ENCODE measurements around the gene C2orf81. TPM values are rescaled to one million over a fixed set of nuclear protein-coding genes. Genes with fewer than 3 reads are reported as not detected.
"Not testable (repeated sequence)": the region's sequence is repeated elsewhere in the genome, so short reads cannot be mapped to it uniquely, and the experiment has no call there.

The C2orf81 gene
- 1 to 10 TPM in 1 of 2 donors, under 1 TPM in 1; 0.49 to 1.7 TPM for total RNA-seq
- long read RNA-seq, partial matches to known transcripts, result 0 of 1 reads
- long read RNA-seq, other reads (novel, unspliced or antisense), result 0 of 1 reads

DNA sequence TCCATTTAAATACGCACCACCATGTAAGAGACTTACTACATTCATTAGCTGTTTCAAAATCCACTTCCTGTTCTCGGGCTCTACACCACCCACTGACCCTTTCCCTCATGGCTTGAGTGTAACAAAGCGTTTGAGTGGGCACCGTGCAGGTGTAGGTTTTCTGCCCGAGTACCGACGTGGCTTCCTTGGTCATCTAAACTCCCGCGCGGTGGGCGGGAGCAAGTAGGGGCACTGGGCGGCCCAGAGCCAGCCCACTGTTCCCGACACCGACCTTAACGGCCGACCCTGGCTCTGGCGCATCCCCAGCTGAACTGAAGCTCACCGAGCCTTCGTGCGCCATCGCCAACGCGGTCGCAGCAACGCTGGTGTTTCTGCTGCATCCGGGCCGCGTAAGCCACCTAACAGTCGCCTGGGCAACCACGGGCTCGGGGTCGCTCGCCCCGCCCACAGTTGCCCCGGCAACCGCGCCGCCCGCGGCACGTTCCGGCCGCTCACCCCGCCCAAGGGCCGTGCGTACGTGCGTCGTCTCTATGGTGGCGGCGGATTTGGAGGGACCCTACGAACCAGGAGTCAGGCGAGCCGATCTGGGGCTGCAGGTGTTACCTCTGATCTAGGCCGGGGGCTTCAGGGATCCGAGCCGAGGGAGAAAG, at the start of gene C2orf81, which contains the start of gene WDR54:
Gene C2orf81, minus strand, starts transcription at position 399 of the 650 bp plus-strand sequence. Its CDS starts 59 bp downstream, at position 340.
Gene WDR54, plus strand, starts transcription at position 510 of the 650 bp plus-strand sequence. CDS start 424 bp downstream, outside the sequence.
- ATAC-seq (peak; percentile 85), DNase-seq (peak; percentile 82 to 92)
- intact Hi-C loops (cut with DNase I, micrococcal nuclease), result no loop called here

DNA sequence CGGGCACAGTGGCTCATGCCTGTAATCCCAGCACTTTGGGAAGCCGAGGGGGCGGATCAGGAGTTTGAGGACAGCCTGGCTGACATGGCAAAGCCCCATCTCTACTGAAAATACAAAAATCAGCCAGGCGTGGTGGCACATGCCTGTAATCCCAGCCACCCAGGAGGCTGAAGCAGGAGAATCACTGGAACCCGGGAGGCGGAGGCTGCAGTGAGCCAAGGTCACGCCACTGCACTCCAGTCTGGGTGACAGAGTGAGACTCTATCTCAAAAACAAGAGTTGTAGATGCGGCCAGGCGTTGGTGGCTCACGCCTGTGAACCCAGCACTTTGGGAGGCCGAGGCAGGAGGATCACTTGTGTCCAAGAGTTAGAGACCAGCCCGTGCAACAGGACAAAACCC, 49.3 kb upstream of the C2orf81 start:
- ATAC-seq; intact Hi-C loops (cut with DNase I, micrococcal nuclease); DNase-seq: not testable (repeated sequence)

DNA sequence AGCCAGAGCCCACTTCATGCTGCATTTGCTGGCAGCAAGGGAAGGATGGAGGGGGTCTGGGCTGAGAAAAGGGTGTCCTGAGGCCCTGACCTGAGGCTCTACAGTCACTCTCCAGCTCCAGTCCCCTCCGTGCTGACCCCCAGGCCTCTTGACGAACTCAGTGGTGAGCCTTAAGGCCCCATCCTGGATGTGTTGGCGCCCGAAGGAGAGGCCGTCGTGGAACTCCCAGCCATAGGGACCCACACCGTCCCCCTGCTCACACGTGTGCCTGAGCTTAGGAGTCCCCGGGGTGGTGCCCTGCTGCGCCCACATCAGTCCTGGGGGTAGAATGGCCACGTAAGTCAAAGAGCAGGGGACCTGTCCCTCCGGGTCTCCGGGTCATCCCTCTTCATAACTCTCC, 43.0 kb upstream of the C2orf81 start:
- DNase-seq (no peak), ATAC-seq (peak; percentile 18)
- intact Hi-C loops (cut with DNase I, micrococcal nuclease), result no loop called here

DNA sequence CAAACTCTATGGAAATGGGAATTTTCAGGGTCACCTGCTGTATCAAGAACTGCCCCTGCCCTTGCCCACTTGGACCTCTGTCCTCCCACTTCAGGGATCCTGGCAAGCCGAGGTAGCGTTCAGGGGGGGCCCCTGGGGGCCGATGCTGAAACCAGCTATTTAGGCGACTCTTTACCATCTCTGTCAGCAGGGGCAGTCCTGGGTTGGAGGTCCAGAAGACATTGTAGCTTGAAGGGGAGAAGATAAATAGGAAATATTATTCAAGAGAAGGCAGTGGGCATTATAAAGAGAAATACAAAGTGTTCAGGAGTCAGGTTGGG, 41.3 kb upstream of the C2orf81 start:
- no peak for DNase-seq
- no peak for ATAC-seq
- intact Hi-C loops (cut with DNase I, micrococcal nuclease), result no loop called here

DNA sequence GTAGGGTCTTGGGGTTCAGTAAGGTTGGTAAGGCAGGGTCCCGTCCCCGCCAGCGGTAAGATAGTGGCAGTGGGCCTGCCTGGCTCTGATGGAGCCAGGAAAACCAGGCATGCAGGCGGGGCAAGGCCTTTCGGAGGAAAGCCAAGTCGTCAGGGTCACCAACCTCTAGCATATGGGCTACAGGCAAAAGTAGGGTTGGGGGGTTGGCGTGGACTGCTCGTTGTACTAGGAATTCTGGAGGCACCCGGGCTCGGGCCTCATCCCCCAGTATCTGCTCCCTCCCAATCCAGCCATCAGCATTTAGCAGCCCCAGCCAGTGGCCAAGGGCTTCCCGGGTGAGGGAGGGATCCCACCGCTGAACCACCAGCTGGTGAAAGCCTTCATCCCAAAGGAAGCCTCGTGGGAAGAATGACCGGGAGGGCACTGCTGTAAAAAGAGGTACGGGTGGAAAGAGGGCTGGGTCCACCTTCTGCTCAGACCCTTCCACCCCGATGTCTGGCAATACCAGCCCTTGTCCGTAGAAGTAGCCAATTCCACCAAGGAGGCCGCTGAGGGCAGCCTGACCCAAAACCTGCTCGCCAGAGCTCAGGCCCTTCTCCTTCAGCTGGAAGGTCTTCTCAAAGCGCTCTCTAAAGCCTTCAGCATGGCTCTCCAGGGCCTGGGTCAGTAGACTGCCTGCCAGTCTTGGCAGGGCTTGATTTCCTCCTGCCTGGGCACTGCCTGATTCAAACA, 40.8 kb upstream of the C2orf81 start:
- intact Hi-C loops (cut with DNase I, micrococcal nuclease), result no loop called here
- DNase-seq (no peak), ATAC-seq (no peak)

DNA sequence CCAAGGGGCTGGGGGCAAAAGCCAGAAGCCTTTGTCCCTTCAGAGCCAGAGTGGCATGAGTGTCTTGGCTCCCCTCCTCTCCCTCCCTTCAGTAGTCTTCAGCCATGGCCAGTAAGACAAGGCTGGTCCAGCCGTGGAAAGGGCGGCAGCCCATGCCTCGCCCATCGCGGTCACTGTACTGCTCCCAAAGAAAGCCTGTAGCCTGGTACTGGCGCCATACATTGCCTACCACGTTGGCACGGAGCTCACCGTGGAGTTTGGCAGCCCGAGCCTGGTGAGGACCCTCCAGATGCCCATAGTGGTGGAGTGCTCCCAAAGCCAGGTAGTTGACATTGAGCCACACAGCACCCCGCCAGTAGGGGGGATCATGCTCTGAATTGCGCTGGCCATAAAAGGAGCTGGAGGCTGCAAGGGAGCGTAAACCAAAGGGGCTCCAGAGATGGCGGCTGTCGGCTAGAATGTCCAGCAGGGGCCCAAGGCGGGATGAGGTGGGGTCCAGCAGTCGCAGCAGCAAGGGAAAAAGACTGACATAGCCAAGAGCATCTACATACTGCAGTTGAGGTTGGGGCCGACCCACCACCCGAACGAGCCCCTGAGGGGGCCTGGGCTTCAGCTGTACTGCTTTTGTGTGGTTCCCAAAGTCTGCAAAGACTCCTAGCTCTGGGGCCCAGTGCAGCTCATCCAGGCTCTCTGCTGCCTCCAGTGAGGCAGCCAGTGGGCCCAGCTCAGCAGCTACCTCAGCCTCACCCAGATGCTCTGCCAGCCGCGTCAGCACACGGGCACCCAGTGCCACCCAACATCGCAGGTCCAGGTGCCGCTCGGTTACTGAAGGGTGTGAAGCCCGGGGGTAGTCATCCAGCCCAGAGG, 40.0 kb upstream of the C2orf81 start:
- DNase-seq, result peak in 1 of 2 donors; percentile 15
- intact Hi-C loops (cut with DNase I, micrococcal nuclease), result no loop called here
- no peak for ATAC-seq

DNA sequence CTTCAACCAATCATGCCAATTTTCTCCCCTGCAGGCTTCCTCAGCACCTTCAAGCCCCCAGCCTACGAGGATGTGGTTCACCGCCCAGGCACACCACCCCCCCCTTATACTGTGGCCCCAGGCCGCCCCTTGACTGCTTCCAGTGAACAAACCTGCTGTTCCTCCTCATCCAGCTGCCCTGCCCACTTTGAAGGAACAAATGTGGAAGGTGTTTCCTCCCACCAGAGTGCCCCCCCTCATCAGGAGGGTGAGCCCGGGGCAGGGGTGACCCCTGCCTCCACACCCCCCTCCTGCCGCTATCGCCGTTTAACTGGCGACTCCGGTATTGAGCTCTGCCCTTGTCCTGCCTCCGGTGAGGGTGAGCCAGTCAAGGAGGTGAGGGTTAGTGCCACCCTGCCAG, 38.8 kb upstream of the C2orf81 start:
- DNase-seq; intact Hi-C loops (cut with DNase I, micrococcal nuclease); ATAC-seq: not testable (repeated sequence)

DNA sequence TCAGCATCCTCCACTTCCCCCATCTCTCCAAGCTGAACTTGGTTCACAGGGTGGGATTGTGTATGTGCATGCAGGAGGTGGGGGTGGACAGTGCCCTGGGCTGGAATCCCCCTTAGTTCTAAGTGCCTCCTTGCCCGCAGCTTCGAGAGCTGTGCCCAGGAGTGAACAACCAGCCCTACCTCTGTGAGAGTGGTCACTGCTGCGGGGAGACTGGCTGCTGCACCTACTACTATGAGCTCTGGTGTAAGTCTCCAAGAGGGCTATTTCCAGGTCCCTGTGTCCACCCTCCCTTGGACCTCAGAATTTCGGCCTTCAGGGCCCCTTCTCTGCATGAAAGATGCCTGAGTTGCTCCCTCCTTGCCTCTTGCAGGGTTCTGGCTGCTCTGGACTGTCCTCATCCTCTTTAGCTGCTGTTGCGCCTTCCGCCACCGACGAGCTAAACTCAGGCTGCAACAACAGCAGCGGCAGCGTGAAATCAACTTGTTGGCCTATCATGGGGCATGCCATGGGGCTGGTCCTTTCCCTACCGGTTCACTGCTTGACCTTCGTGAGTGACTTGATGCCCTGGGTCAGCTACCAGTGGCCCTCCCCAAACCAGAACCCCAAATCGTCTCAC, 38.2 kb upstream of the C2orf81 start:
- ATAC-seq; intact Hi-C loops (cut with DNase I, micrococcal nuclease); DNase-seq: not testable (repeated sequence)

DNA sequence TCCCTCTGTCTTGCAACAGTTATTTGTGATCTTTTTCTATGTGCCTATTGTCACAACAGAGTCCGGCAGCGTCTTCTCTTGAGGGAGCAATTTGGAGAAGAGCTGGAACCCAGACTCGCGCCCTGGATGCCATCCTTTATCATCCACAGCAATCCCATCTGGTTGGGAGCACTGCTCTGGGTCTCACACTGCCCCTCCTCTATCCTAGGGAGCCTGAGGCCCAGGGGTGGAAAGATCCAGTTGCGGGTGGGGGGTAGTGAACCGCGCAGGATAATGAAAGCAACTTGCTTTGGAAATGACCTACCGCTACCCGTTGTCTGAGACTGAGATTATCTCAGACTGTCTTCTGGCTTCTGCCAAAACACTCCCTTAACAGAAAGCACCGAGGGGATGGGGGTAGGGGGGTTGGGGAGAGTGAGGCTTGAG, 37.5 kb upstream of the C2orf81 start:
- intact Hi-C loops (cut with DNase I, micrococcal nuclease), result no loop called here
- peak in 1 of 2 donors; percentile 19 for DNase-seq
- no peak for ATAC-seq

DNA sequence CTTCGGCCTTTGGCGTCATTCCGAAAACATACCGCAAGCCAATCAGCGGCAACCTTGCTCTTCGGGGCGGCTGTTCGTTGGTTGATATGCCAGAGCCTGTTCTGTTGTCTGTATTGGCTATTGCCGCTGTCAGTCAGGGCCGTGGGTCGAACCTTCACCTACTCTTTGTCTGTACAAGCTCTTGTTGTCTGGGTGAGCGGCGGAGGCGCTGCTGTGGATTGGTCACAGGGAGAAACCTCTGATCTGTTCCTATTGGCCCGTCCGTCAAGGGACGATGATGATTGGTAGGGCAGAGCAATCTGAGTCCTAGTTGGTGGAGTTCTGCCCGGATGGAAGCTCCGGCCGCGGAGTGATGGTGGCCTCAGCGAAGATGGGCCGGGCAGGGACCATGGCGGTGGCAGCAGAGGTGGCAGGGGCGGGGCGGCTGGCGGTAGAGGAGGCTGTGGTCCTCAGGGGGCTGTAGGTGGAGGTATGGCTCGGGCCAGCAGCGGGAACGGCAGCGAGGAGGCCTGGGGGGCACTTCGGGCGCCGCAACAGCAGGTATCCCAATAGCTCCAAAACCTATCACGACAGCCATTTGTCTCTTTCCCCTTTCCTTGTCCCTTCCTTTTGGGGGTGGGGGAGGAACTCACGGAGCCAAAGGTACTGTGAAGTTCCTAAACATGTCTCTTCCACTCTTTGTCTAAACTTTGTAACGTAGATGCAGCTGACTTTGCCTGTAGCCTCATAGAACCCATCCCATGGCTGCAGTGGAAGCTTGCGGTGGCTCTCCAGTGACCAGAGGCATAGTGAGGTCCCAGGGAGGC, 36.9 kb upstream of the C2orf81 start, which contains the start of gene WBP1:
Gene WBP1, plus strand, starts transcription at position 307 of the 806 bp plus-strand sequence. Its CDS starts 165 bp downstream, at position 472.
- ATAC-seq (peak; percentile 79), DNase-seq (peak; percentile 98 to 100)
- intact Hi-C loops (cut with DNase I, micrococcal nuclease), result no loop called here

DNA sequence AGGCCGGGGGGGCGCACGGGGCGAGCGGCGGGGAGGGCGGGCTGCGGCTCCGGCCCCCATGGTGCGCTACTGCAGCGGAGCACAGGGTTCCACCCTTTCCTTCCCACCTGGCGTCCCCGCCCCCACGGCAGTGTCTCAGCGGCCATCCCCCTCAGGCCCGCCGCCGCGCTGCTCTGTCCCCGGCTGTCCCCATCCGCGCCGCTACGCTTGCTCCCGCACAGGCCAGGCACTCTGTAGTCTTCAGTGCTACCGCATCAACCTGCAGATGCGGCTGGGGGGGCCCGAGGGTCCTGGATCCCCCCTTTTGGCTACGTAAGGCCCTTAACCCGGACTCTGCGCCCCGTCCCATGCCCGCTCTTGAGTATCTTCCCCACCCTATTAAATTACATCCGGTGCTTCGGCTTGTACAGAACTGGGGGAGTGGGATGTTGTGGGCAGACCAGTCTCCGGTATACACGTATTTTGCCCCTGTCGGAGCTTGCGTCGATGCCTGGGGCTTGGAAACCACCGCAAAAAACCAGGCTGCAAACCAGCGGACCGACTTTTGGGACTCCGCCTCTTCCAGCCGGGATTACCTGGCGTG, 36.2 kb upstream of the C2orf81 start:
- DNase-seq (peak; percentile 83 to 90), ATAC-seq (peak; percentile 53)
- intact Hi-C loops (cut with DNase I, micrococcal nuclease), result no loop called here

DNA sequence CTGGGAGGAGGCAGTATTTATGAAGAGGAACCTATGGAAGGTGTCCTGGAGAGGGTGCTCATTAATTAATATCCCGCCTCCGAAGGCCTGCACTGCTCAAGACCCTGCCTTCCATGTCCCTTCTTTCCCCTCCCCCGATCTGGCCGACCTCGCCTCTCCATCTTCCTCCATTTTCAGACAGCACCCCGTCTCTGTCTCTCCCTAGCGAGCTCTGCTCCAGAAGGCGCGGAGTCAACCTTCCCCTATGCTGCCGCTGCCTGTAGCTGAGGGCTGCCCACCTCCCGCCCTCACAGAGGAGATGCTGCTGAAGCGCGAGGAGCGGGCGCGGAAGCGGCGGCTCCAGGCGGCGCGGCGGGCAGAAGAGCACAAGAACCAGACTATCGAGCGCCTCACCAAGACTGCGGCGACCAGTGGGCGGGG, 35.7 kb upstream of the C2orf81 start:
- ATAC-seq (no peak), DNase-seq (no peak)
- intact Hi-C loops (cut with DNase I, micrococcal nuclease), result no loop called here

DNA sequence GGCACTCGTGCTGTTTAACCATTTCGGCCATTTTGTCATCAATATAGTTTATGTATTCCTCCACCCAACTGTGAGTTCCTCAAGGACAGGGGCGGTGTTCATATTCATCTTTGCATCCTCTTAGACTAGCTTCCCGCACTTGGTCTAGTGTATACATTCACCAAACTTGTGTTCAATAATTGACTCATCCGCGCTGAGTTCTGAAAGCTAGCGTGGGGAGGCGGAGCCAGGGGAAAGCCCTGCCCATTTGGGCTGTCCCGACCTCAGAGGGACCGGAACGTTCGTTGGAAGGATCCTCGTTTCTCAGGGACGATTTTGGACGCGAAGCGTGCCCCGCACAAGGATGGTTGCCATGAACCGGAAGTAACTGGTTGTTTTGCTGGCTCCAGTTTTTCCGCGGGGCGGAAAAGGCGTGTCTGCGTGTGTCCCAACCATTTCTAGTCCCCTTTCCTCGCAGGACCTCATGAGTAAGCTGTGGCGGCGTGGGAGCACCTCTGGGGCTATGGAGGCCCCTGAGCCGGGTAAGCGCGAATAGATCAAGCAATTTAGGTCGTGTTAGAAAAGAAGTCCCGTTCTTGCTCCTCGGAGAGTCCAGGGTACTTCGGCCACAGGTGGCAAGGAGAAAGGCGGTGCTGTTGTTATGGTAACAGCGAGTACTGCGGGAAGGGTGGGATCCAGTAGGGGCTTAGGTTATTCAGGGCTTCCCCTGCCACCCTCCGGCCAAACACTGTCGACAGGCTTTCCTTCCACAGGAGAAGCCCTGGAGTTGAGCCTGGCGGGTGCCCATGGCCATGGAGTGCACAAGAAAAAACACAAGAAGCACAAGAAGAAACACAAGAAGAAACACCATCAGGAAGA, 33.5 kb upstream of the C2orf81 start, which contains the start of gene INO80B:
Gene INO80B, plus strand, starts transcription at position 434 of the 858 bp plus-strand sequence. Its CDS starts 30 bp downstream, at position 464.
- ATAC-seq, result peak; percentile 61

DNA sequence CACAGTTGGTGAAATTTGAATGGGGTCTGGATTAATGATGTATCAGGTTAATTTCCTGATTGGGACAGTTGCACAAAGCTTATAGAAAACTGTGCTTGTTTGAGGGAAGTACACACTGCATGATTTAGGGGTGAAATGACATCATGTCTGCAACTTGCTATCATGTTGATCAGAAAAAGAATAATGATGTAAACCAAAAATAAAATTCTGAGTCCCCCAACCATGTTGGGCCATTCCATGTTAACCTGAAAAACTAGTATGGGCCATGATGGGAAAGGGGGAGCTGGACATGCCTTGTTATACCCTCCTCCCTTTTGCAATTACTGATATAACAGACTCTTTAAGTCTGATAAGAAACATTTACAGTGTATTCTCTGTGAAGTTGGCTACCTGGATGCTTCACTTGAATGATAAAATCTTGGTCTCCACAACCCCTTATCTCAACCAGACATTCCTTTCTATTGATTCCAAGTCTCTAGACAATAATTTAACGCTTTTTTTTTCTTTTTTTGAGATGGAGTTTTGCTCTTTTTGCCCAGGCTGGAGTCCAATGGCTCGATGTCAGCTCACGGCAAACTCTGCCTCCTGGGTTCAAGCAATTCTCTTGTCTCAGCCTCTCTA, 29.3 kb upstream of the C2orf81 start:
- intact Hi-C loops (cut with DNase I, micrococcal nuclease), result no loop called here
- DNase-seq, result no peak
- no peak for ATAC-seq

More for the DNA sequence above, 33.5 kb upstream of the C2orf81 start, which contains the start of gene INO80B:
- peak; percentile 95 to 96 for DNase-seq
- intact Hi-C loops (cut with DNase I, micrococcal nuclease), result no loop called here

DNA sequence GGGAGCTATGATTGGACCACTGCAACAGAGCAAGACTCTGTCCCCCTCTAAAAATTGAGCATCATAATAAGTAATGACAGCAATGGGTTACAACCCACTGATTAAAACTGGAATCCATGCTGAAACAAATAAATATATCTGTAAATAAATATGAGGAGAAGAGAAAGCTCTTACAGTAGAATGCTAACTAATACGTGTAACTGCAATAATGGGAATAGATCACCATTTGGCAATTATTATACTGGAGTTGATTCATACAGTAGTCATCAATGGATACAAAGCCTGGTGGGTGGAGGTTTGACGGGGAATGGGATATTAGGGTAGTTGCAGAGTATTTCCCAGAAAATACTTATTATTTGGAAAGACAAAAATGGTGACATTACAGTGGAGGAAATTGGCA, 27.4 kb upstream of the C2orf81 start:
- ATAC-seq, result no peak
- DNase-seq, result no peak
- intact Hi-C loops (cut with DNase I, micrococcal nuclease), result no loop called here

Measured in left colon (tissue), 2 donors.